LNCAP (cell line): ENCODE measurements around the gene GGTA1.

Source experiments
- TF ChIP-seq, protein P1 (sequence below): fragments of 450-650 bp; IDR thresholded peaks from 2 replicates; pipeline ENCODE4 v1.5.1; 2017; ENCODE audit warnings: mild to moderate bottlenecking

GGTA1 gene

DNA sequence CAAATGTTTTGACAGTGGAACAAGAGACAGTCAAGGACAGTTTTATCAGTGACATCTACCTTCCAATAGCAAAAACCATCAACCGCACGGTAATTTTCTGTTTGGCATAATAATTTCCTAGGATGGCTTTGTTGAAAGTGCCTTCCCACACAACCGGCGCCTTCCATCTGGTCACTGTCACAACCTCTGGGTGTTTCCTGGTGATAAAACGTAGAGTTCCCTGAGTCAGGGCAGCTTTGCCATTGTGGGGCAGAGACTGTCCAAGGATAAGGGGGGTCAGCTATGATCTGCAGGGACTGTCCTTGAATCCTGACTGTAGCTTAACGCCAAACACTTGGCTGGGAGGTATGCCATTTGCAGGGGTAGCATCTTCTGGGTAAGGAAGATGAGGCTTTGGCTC, 47.6 kb downstream of the GGTA1 start:
- TF ChIP-seq, protein P1, sequence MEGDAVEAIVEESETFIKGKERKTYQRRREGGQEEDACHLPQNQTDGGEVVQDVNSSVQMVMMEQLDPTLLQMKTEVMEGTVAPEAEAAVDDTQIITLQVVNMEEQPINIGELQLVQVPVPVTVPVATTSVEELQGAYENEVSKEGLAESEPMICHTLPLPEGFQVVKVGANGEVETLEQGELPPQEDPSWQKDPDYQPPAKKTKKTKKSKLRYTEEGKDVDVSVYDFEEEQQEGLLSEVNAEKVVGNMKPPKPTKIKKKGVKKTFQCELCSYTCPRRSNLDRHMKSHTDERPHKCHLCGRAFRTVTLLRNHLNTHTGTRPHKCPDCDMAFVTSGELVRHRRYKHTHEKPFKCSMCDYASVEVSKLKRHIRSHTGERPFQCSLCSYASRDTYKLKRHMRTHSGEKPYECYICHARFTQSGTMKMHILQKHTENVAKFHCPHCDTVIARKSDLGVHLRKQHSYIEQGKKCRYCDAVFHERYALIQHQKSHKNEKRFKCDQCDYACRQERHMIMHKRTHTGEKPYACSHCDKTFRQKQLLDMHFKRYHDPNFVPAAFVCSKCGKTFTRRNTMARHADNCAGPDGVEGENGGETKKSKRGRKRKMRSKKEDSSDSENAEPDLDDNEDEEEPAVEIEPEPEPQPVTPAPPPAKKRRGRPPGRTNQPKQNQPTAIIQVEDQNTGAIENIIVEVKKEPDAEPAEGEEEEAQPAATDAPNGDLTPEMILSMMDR = no peak

DNA sequence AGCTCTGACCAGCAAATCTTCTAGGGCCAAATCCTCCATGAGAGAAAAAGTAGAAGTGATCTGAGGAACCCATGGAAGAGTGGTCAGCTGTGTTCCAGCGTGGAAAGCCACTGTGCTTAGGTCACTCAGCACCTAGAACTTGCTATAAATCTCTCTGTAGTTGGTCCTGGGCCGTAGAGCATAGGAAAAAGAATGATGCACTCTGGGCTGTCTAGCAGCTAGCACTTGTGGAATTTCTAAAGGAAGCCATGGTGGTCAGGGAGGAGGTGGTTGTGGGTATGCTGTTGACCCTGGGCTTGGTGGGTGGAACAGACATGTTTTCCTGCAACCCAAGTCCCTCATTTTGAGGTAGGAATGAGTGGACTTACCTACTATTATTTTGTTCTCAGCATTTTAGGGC, 48.1 kb downstream of the GGTA1 start:
- TF ChIP-seq, protein P1 = no peak

DNA sequence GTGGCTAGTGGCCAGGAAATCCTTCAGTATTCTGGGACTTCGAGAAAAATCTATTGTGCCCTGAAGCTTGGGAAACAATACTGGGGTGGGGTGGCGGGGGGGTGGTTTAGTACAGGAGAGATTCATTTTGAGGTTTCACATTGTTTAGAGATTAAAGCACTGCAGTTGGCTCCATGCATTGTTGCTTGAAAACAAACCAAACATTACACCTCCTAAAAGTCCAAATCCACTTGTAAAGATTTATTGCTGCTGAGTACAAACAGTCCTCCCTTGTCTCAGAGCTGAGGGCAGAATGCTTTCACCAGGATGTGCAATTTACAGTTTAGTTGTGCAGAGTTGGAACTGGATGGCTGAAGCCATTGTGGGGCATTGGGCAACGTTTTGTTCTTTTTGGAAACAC, 49.4 kb downstream of the GGTA1 start:
- TF ChIP-seq, protein P1 = no peak

DNA sequence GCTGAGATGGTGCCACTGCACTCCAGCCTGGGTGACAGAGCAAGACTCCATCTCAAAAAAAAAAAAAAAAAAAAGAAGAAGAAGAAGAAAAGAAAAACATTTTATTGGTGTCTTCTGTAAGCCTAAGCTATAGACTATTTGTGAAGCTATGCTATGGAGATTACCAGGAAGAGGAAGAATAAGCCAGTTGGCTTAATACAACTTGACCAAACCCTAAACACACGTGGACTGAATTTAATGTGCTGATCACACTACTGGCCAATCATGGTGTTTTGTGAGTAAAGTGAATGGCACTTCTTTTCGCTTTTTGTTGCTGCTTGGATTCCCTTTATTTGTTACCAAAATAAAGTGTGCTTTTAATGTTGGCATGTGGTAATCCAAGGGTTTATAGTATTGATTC, 49.9 kb downstream of the GGTA1 start:
- TF ChIP-seq, protein P1 = no peak

DNA sequence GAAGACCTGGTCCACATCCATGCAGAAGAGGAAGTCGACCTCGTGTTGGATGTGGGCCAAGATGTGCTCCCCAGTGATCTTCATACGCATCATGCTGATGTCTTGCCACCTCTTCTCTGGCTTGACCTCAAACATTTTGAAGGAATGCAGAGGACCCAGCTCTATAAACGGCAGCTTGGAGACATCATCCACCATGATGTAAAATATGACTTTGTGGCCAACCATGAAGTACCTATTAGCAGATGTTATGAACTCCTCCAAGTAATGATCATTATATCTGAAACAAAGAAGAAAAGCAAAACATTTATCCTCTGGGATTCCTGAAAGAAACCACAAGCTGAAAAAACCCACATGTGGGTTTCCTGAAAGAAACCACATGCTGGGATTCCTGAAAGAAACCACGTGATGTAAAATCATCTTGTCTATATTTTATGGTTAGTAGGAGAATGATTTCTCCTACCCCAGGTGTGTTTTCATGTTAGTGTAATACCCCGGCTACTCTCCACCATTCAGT, 52.3 kb downstream of the GGTA1 start:
- TF ChIP-seq, protein P1 = no peak

DNA sequence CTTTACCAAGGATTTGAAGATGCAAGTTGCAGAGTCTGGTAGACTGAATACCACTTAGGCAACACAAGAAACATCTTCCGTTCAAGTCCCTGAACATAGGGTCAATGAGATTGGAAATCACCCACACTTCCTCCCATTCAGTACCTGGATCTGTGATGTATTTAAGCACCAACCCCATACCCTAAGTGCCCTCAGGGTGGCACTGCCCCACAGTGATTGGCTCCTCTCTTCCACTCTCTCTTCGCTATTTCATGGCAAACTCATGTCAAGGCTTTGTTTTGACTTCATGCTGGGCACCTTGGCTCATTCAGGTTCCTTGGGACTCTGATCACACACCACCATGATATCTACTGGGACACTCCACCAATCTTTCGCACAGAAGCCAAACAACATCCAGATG, 53.7 kb downstream of the GGTA1 start:
- TF ChIP-seq, protein P1 = peak; percentile 45

DNA sequence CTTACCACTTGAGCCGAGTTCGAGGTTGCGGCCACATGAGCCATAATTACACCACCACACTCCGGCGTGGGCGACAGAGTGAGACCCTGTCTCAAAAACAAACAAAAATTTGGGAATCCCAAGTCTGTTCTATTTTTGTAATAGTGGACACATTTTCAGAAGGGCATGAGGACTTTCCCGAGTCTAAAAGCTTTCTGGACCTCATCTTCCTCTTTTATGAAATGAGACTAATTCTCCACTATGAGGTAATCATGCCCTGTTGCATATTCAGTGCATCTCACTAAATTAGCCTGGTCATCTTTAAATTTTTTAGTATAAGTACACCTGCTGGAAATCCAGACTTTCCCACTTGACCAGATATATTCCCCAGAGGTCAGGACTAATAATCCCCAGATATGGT, 55.7 kb downstream of the GGTA1 start:
- TF ChIP-seq, protein P1 = no peak

DNA sequence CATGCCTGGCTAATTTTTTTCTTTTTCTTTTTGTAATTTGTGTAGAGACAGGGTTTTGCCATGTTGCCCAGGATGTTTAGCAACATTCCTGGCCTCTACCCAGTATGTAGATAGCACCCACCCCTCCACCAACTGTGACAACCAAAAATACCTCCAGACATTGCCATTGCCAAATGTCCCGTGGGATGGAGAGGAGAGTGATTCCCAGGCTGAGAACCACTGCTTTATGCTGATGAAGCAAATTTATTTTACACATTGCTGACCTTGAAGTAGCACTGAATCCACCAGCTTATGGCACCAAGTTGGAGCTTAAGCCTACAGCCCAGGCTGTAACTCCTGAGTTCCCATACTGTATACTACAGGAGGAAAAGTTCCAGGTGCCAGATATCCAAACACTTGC, 58.5 kb downstream of the GGTA1 start:
- TF ChIP-seq, protein P1 = no peak
